Ishikawa (cell line): ENCODE data around the gene PRSS53.

Experiments used
- CEBPB ChIP-seq: IDR thresholded peaks from 2 replicates; pipeline ENCODE4 v1.6.1; 2012
- CREB1 ChIP-seq: IDR thresholded peaks from 2 replicates; pipeline ENCODE4 v1.6.1; 2012; ENCODE audit warnings: low read depth
- RAD21 ChIP-seq: IDR thresholded peaks from 2 replicates; pipeline ENCODE4 v1.6.1; 2012; ENCODE audit warnings: low read depth
- REST ChIP-seq: IDR thresholded peaks from 2 replicates; pipeline ENCODE4 v1.6.1; 2012; ENCODE audit warnings: low read depth, mild to moderate bottlenecking
- TAF1 ChIP-seq: IDR thresholded peaks from 2 replicates; pipeline ENCODE4 v1.6.1; 2012; ENCODE audit warnings: low read depth, mild to moderate bottlenecking
- YY1 ChIP-seq: IDR thresholded peaks from 2 replicates; pipeline ENCODE4 v1.6.1; 2012; ENCODE audit warnings: low read depth
- ZBTB7A ChIP-seq: IDR thresholded peaks from 2 replicates; pipeline ENCODE4 v1.6.1; 2012; ENCODE audit warnings: low read depth
- TF ChIP-seq, protein P1 (sequence below): IDR thresholded peaks from 2 replicates; pipeline ENCODE4 v1.6.1; 2012

DNA sequence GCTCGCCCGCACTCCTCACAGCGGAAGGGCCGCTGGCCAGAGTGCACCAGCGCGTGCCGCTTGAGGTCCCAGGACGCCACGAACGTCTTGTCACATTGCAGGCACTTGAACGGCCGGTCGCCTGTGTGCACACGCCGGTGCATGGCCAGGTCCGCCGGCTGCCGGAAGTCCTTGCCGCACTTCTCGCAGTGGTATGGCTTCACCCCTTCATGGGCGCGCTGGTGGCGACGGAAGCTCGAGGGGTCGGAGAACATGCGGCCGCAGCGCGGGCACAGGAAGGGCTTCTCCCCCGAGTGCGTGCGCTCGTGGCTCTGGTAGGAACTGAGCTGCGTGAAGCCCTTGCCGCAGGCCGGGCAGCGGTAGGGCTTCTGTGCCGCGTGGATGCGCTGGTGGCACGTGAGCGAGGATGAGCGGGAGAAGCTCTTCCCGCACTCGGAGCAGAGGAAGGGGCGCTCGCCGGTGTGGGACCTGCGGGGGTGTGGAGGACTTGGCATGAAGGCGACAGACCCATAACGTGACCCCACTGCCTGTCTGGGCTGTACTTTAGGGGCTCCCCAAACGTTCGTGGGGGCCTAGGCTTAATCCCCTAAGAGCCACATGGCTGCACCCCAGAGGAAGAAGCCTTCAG is 26.8 kb downstream of the PRSS53 start:
- no peak for TF ChIP-seq CREB1
- no peak for TF ChIP-seq REST
- TF ChIP-seq TAF1, result no peak
- no peak for TF ChIP-seq YY1
- TF ChIP-seq ZBTB7A, result no peak
- TF ChIP-seq, protein P1, sequence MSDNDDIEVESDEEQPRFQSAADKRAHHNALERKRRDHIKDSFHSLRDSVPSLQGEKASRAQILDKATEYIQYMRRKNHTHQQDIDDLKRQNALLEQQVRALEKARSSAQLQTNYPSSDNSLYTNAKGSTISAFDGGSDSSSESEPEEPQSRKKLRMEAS, result no peak
- no peak for TF ChIP-seq RAD21
- no peak for TF ChIP-seq CEBPB
